ENCODE measurements around the gene MEPE.

The MEPE gene

DNA sequence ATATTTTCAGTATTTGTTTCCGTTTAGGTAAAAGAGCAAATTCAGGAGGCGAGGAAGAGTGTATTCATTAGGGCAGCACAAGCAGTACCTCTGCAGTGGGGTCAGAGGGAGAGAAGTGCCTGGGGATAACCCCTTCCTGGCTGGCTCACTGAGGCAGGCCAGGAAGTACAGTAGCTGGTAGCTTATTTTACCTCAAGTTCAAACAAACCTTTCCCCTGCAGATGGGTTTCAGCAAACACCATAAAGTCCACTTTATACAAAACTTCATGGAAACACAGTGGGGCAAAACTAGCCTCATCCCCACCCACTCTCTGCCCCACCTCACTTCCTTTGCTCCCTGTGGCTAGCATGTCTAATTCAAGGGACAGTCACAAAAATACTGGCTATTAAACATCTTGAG is 29.5 kb downstream of the MEPE start:
- no peak for DNase-seq (ENCODE audit: low read depth)
- H3K4me3 ChIP-seq (ENCODE audit: low read length) = no peak overlapping the region
- TF ChIP-seq CTCF (IDR thresholded peaks at IDR 0.05; ENCODE audit: insufficient read depth, low read depth, low read length, missing control alignments) = no peak

GRCh38 chr4:87863486-87863885 is 30.7 kb downstream of the MEPE start:
- DNase-seq (ENCODE audit: low read depth) = no peak
- TF ChIP-seq CTCF (IDR thresholded peaks at IDR 0.05; ENCODE audit: insufficient read depth, low read depth, low read length, missing control alignments) = no peak
- no peak overlapping the region for H3K4me3 ChIP-seq (ENCODE audit: low read length)

- DNase-seq (ENCODE audit: low read depth) = no peak
- TF ChIP-seq CTCF (IDR thresholded peaks at IDR 0.05; ENCODE audit: insufficient read depth, low read depth, low read length, missing control alignments) = no peak
- no peak overlapping the region for H3K4me3 ChIP-seq (ENCODE audit: low read length)
Observed at GRCh38 chr4:87864321-87864720, 31.6 kb downstream of the MEPE start.

- no peak overlapping the region for H3K4me3 ChIP-seq (ENCODE audit: low read length)
- no peak for TF ChIP-seq CTCF (IDR thresholded peaks at IDR 0.05; ENCODE audit: insufficient read depth, low read depth, low read length, missing control alignments)
- no peak for DNase-seq (ENCODE audit: low read depth)
Observed at GRCh38 chr4:87865288-87865687, 32.5 kb downstream of the MEPE start.

DNA sequence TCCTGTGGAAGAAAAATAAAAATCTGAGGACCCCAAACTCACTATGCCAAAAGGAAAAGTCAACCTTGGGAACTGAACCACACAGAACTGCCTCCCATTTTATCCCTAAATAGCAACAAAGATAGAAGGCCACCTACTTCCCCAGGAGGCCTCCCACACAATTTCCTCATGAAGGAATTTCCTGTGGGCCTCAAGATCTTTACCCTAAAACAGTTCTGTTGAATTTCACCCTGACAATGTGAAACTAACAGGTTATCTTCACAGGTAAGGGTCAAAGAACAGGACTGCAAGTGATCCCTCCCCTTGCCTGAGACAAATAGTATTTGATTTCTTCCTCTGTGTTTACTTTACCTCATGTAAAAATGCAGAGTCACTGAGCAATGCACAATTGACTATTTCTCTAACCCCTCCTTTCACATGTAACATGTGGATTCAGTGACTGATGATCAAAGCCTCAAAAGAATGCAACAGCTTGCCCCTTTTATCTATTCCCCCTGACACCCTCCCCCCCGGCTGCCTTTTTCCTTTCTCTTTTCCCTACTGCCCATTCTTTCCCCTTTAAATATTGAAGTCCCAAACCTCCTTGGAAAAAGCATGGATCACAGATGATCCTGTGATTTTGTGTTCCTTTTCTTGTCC is 33.3 kb downstream of the MEPE start:
- TF ChIP-seq CTCF (IDR thresholded peaks at IDR 0.05; ENCODE audit: insufficient read depth, low read depth, low read length, missing control alignments) = no peak
- no peak overlapping the region for H3K4me3 ChIP-seq (ENCODE audit: low read length)
- no peak for DNase-seq (ENCODE audit: low read depth)

DNA sequence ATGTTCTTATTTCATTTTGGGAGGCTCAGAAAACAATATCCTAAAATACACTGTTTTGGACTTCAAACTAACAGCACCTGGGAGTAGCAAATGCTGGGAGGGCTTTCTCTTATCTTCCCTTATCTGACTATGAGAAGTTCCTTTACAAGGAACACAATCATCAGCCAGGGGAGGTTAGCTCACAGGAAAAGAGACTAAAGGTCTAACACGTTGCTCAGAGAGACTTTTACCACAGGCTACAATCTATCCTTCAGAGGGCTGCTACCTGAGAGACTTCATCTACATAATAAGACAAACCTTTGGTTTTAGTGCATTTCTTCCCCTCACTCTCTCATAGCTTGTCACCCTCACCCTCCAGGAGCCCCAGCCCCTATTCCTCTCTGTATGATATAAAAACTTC is 35.8 kb downstream of the MEPE start:
- H3K4me3 ChIP-seq (ENCODE audit: low read length) = no peak overlapping the region
- DNase-seq (ENCODE audit: low read depth) = no peak
- TF ChIP-seq CTCF (IDR thresholded peaks at IDR 0.05; ENCODE audit: insufficient read depth, low read depth, low read length, missing control alignments) = no peak

DNA sequence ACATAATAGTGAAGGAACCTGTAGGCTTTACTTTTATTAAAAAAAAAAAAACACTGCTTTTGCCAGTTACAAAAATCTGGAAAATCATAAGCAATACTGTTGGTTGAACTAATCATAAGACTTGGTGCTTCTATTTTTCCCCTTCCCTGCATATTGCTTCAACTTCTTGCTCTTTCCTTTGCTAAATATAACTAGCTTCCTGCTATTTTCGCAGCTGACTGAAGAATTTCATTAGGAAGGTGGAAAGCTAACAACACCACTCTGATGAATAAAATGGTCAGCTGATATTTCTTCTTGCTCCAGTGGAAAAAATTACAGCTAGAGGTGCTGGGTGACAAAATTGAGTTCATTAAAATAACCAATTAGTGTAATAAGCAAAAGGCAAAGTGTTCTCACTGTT is 39.3 kb downstream of the MEPE start:
- no peak for TF ChIP-seq CTCF (IDR thresholded peaks at IDR 0.05; ENCODE audit: insufficient read depth, low read depth, low read length, missing control alignments)
- no peak for DNase-seq (ENCODE audit: low read depth)

More for the DNA sequence above, 39.3 kb downstream of the MEPE start:
- H3K4me3 ChIP-seq (ENCODE audit: low read length) = no peak overlapping the region

Measured in epithelial cell of esophagus (primary cell).